Measurements from ENCODE around the gene LEP.

The LEP gene

DNA sequence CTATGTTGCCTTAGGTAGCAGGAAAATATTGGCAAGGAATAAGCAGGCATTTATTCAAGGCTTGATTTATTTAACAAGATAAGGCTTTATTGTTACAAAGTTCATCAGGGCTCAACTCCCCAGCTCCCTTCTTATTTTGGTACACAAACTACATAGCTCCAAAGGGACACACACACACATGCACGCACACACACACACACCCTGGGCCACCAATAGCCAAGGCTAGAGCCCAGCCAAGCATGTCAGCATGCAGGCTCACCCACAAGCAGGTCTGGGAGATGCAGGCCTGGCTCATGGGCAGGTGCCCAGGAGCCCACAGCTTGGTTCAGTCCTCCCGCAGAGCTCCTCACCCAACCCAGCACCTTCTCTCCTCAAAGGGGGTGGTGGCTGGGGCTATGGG, 23.4 kb downstream of the LEP start:
- TF ChIP-seq CTCF (IDR thresholded peaks at IDR 0.05; ENCODE audit: low read length, missing control alignments): no peak
- no peak overlapping the region for H3K4me3 ChIP-seq (replicated peaks; ENCODE audit: low read depth, low read length)
- DNase-seq (ENCODE audit: low read depth): no peak

DNA sequence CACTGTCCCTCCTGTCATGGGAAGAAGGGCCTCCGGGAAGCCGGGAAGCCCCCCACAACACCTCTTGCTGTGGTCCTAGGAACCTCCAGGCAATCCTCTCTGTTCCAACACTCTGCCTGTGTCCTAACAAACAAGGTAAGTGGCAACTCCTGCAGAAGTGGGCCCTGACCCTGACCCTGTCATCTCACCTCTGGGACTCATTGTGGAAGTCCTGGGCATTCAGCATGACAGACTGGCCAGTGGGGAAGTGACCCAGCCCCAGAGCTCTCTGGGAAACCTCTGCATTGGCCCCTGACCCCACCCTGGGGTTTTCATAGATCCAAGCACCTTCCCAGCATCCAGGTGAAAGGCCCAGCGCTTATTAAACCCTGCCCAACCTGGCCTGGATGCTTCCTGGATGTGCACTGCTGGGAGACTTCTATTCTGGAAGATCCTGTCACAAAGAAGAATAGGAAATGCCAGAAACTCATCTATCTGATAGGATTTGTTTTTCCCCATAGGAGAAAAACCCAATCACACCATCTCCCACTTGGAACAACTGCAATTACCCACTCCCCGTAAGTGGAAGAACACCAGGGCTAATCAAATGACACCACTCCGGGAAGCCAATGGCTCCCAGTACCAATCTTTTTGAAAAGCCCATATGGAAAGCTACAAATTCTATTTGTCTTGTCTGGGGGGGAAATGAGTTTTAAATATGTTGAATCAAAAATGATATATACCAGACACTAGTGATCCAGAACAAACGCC, 24.3 kb downstream of the LEP start:
- no peak for TF ChIP-seq CTCF (IDR thresholded peaks at IDR 0.05; ENCODE audit: low read length, missing control alignments)
- no peak overlapping the region for H3K4me3 ChIP-seq (replicated peaks; ENCODE audit: low read depth, low read length)
- no peak for DNase-seq (ENCODE audit: low read depth)

DNA sequence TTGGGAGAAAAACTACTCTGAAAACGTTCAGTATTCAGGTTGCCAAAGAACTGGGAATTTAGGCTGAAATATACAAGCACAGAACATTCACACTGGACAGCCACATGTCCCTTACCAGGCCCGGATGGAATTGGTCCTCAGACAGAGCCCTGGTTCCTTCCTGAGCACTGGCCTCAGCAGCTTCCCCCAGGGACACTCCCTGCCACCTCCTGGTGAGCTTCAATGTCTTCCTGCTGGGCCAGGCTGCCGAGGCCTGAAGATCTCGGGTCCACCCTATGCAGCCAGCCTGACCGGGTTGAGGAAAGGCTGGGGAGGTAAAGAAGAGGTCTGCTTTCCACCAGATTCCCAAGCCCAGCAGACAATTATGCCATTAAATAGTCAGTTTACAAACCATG, 24.8 kb downstream of the LEP start:
- TF ChIP-seq CTCF (IDR thresholded peaks at IDR 0.05; ENCODE audit: low read length, missing control alignments): no peak
- no peak overlapping the region for H3K4me3 ChIP-seq (replicated peaks; ENCODE audit: low read depth, low read length)
- DNase-seq (ENCODE audit: low read depth): no peak

DNA sequence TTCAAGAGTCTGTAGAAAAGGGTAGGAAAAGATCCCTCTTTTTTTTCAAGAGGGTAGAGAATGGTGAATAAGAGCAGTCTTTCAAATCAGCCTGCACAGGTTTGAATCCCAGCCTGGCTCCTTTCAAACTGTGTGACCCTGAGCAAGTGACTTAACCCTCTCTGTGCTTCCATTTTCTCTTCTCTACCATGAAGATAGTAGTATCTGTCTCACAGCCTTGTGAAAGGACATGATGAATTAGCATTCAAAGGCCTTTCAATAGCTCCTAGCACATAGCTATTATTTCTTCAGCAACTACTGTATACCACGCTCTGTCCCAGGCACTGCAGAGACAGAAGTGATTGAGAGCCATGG, 25.4 kb downstream of the LEP start:
- no peak for DNase-seq (ENCODE audit: low read depth)
- no peak for TF ChIP-seq CTCF (IDR thresholded peaks at IDR 0.05; ENCODE audit: low read length, missing control alignments)
- H3K4me3 ChIP-seq (replicated peaks; ENCODE audit: low read depth, low read length): peak overlapping the region; percentile 44

GRCh38 chr7:128266883-128267594, 26.0 kb downstream of the LEP start:
- H3K4me3 ChIP-seq (replicated peaks; ENCODE audit: low read depth, low read length): peak overlapping the region; percentile 44
- no peak for TF ChIP-seq CTCF (IDR thresholded peaks at IDR 0.05; ENCODE audit: low read length, missing control alignments)
- peak; percentile 66 for DNase-seq (ENCODE audit: low read depth)

GRCh38 chr7:128267595-128267924, 26.5 kb downstream of the LEP start:
- DNase-seq (ENCODE audit: low read depth): no peak
- peak overlapping the region; percentile 44 for H3K4me3 ChIP-seq (replicated peaks; ENCODE audit: low read depth, low read length)
- no peak for TF ChIP-seq CTCF (IDR thresholded peaks at IDR 0.05; ENCODE audit: low read length, missing control alignments)

DNA sequence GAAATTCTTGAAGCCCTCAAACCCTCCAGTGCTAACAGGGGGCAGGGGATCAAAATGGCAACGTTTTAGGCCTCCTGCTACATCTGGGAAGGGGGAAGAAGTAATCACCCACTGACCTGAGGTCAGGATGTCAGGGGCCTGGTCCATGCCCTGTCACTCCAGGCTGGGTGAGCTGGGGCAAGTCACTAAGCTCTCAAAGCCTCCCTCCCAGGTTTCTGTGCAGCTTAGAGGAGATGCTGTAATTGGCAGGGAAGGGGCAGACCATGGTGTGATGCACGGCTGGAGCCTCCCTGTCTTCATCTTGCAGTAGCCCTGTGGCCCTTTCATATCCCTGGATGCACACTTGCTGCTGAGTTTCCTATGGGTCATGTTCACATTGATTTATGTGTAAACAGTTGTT, 27.2 kb downstream of the LEP start:
- TF ChIP-seq CTCF (IDR thresholded peaks at IDR 0.05; ENCODE audit: low read length, missing control alignments): no peak
- H3K4me3 ChIP-seq (replicated peaks; ENCODE audit: low read depth, low read length): no peak overlapping the region
- DNase-seq (ENCODE audit: low read depth): no peak
